Measurements from ENCODE around the gene PIP5K1B. TPM values are rescaled to one million over a fixed set of nuclear protein-coding genes. Genes with fewer than 3 reads are reported as not detected.

Gene PIP5K1B
- total and polyA plus RNA-seq, 2 of the 13 experiments (the other 11 are each of a cell fraction or from before 2014, with no cell fraction given), result 15.8 to 17.5 TPM

DNA sequence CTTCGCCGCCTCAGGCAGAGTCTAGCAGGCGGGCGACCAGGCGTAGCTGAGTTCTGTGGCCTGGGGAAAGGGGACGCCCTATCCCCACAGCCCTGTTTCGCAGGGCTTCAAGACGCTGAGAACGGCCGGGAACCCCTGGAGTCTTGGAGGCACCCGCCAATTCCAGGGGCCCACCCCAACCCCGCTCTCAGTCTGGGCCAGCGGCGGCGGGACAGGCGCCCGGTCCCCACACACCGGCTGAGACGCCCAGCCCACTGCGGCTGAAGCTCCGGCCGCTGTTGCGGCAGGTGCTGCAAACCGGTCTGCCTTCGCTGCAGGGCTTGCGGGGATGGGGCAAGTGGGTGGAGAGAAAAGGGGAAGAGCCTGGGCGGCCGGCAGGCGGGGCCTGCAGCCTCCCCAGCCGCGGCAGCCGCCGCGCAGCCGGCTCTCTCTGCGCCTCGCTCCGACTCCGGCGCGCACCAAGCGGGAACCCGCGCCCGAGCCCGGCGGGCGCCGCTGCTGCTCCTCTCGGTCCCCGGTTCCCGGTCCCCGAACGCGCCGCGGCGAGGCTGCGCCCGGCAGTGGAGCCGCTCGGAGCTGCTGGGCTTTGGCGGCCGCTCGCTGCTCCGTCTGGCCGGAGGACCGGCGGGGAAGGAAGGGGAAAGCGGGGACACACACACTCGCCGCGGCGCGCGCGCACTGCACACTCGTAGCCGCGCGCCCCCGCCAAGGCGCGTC is at the start of gene PIP5K1B (continued):
- TF ChIP-seq BRD4 (CRISPR knock-in tag; IDR thresholded peaks at IDR 0.05) (peak; percentile 60; the same call in 1 of the 2 replicates), ZNF407 (CRISPR knock-in tag; IDR thresholded peaks at IDR 0.05; ENCODE audit: not compliant biosample characterization) (peak; percentile 50), PATZ1 (CRISPR knock-in tag; IDR thresholded peaks at IDR 0.05) (peak; percentile 54), ELF3 (CRISPR knock-in tag; IDR thresholded peaks at IDR 0.05) (0 out of 2 replicates have a peak, but pooled peaks have one; percentile 11), ARNT2 (CRISPR knock-in tag; IDR thresholded peaks at IDR 0.05; ENCODE audit: low read depth) (0 out of 2 replicates have a peak, but pooled peaks have one; percentile 32), ZBTB2 (CRISPR knock-in tag; IDR thresholded peaks at IDR 0.05; ENCODE audit: low read depth) (0 out of 2 replicates have a peak, but pooled peaks have one; percentile 56), SPEN (CRISPR knock-in tag; IDR thresholded peaks at IDR 0.05; ENCODE audit: low read depth) (0 out of 2 replicates have a peak, but pooled peaks have one; percentile 28), CBX5 (CRISPR knock-in tag; IDR thresholded peaks at IDR 0.05; ENCODE audit: borderline replicate concordance) (peak; percentile 75; the same call in 1 of the 2 replicates), ZSCAN9 (CRISPR knock-in tag; IDR thresholded peaks at IDR 0.05; ENCODE audit: borderline replicate concordance) (no peak), ZNF605 (CRISPR knock-in tag; IDR thresholded peaks at IDR 0.05) (peak; percentile 70; the same call in 1 of the 2 replicates), ZNF574 (CRISPR knock-in tag; IDR thresholded peaks at IDR 0.05) (peak; percentile 48)
